GM19238 (cell line): ENCODE data around the gene NUAK1.

Source experiments
- DNase-seq: peaks from one replicate; pipeline ENCODE4 v3.0.0; 2011; ENCODE audit warnings: low spot score; ENCODE audit not compliant: insufficient read length

The NUAK1 gene

GRCh38 chr12:106063826-106064720 lies 74.7 kb downstream of the NUAK1 start:
- no peak for DNase-seq

DNA sequence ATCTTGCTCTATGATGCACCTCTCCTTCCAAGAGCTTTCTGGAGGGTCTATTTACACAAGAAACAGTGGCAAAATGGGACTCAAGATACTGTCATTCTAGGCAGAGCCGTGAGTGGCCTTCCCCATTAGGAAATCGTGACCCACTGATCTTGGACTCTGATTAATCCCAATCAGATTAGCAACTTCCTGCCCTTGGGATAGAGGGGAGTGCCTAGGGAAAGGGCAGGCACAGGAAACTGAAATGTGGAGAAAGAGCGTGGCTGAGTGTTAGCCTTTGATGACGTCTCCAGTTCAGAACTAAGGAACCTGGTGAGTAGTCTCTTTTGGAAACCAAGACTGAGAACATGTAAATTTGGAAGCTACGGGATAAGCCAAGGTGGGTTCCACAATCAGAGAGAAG lies 76.1 kb downstream of the NUAK1 start:
- no peak for DNase-seq

DNA sequence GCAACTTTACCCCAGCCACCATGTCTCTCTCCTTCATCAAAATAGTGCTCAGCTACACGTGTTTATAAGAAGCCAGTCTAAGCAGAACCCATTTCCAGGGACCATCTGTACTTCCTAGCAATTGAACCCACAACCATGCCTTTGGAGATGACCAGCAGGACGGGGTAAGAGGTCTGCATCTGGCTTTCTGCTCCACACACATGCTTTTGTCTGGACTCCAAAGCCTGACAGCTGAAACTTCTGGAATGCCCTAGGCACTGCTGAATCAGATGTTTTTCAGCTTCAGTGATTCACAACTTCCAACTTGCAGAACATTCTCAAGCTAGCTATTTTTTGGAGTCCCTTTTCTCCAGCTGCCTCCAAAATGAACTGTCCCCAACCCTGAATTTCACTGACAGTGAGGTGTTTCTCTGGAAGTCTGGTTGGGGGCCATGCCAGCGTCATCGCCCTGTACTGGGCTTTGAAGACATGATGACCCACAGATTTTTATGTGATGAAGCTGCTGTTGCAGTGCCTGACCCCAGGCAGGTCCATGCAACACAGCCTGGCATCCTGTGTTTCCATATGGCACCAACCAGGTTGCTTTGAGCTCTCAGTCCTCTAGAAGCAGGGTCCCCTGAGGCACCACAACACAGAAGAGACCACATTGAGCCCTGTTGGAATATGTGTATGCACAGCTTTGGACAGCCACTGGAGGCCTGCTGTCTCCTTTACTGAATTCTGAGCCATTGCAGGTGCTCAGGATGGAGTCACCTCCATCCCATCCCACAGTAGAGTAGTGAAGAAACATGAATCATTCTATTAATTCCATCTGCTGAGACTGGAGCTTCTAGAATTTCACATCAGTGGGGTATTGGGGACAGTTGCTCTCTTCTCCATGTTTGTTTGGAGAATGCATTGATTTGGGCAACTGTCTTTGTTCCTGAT lies 80.2 kb downstream of the NUAK1 start:
- no peak for DNase-seq

- no peak for DNase-seq
Observed at GRCh38 chr12:106054049-106054448, 84.7 kb downstream of the NUAK1 start.

GRCh38 chr12:106051853-106052531 lies 86.8 kb downstream of the NUAK1 start:
- no peak for DNase-seq

DNA sequence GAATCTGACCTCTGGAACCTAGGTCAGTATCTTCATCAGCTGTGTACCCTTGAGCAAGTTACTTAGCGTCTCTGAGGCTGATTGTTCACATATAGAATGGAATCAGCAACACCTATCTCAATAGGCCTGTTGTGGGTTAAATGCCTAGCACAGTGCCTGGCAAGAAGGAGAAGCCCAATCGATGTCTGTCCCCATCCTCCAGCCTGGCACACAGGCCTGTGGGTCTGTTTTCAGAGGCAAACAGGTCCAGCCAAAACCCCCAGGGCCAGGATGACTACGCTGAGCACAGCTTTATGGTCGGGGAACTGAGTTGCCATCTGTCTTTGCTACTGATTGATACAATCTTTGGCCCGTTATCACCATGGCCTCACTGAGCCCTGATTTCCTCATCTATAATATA lies 89.2 kb downstream of the NUAK1 start:
- no peak for DNase-seq

DNA sequence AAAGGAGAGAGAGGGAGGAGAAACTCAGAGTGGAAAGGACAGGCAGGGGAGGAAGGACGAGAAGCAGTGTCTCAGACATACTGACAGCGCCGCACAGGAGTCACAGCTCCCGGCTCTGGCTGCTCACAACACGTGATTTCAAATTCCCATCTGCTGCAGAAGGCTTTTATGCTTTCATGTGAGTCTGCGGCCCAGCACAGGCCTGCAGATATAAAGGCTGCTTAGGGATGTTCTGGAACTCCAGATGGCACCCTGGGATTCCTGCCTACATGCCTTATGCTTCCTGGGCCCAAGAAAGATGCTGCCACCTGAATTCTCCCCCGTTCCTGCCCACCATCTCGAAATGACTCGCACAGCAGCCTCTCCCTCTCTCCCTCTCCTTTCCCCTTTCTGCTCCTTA lies 89.6 kb downstream of the NUAK1 start:
- no peak for DNase-seq

- DNase-seq: no peak
Observed at GRCh38 chr12:106048676-106049075, 90.1 kb downstream of the NUAK1 start.

DNA sequence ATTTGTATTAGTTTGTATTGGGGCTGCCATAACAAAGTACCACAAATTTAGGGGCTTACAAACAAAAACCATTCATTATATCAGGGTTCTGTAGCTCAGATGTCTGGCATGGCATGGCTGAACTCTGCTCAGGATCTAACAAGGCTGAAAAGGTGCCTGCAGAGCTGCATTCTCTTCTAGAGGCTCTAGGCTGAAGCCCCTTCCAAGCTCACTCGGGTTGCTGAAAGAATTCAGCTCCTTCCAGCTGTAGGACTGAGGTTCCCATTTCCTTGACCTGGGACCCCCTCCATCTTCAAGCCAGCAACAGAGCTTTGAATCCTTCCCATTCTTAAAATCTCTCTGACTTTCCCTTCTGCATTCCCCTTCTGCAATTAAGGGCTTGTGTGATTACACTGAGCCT lies 90.7 kb downstream of the NUAK1 start:
- DNase-seq: no peak

- no peak for DNase-seq
Observed at GRCh38 chr12:106046947-106047346, 91.8 kb downstream of the NUAK1 start.

- no peak for DNase-seq
Observed at GRCh38 chr12:106046301-106046846, 92.4 kb downstream of the NUAK1 start.

GRCh38 chr12:106045251-106045674 lies 93.5 kb downstream of the NUAK1 start:
- no peak for DNase-seq

GRCh38 chr12:106044773-106045172 lies 94.0 kb downstream of the NUAK1 start:
- DNase-seq: no peak

DNA sequence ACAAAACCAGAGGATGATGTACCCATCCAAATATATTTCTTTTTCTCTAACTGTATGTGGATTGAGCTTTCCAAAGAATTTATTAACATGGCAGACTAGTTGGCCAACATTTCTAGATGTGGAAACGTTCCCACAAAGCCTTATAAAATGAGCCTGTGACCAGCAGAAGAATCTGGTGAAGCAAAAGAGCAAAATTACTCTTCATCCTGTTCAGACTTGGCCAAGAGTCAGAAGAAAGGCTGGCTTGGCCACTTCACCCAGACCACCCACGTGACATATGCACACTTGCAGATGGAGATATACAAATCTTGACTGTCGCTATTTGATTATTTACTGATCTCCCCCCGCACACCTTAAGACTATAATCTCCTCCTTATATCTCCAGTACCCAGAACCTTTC lies 96.7 kb downstream of the NUAK1 start:
- DNase-seq: no peak

DNA sequence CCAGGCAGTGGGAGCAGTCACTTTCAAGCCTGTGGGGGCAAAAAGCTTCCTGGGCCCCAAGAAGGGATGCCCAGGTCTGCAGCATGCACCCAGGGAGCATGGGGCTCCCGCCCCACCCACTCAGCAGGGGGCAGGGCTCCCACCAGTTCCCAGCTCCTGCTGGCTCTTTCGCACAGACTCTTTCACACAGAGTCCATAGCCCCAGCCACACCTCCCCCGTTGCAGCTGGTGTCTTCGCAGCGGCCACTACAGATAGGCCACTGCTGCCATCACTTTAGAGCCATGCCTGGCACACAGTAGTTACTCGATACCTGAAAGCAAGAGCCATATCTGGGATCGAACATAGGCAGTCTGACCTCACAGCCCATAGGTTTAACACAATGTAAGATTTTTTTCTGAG lies 98.2 kb downstream of the NUAK1 start:
- no peak for DNase-seq

DNA sequence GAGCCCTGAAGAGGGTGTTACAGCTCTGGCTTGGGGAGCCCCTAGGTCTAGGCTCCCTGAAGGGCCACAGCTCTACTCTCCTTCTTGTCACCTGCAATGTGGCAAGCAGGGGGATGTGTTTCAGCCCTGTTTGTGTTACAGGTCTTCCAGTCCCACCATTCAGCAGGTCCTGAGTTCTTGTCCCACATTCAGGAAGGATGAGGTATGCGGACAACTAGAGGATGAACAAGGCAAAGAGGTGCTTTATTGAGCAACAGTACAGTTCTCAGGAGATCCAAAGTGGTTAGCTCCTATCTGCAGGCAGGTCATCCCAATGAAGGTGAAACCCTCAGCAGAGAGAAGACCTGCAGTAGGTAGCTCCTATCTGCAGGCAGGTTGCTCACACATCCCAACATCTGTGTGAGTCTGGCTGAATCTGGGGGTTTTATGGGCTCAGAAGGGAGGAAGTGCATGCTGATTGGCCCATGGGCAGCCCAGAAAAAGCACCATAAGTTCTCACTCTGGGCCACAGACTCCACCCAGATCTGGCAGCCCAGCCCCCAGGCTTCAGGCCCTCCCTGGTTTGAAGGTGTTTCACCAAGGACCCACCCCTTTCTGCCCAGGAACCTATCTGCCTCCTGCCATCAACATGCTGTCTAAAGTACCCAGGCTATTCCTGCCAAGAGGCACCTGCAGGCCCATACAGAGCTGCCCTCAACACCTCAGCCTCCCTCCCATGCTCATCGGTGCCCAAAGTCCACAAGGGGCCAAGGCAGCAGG lies 98.9 kb downstream of the NUAK1 start:
- DNase-seq: no peak

DNA sequence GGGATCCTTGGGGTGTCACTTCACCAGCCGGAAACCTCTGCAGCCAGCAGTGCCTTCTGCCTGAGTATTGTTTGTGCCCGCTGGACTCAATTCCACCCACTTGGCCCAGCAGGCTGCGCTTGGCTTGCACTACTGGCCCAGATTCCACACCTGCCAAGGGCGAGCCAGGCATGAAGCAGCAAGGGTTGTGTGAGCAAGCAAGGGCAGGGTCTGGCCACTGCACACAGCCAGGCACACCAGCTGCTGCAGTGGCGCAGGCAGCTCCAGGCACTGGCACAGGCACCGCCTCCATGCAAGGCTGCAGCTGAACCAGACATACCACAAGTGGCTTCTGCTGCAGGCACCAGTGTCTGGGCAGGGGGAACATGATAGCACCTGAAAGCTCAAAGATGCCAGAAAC lies 99.5 kb downstream of the NUAK1 start:
- DNase-seq: no peak

DNA sequence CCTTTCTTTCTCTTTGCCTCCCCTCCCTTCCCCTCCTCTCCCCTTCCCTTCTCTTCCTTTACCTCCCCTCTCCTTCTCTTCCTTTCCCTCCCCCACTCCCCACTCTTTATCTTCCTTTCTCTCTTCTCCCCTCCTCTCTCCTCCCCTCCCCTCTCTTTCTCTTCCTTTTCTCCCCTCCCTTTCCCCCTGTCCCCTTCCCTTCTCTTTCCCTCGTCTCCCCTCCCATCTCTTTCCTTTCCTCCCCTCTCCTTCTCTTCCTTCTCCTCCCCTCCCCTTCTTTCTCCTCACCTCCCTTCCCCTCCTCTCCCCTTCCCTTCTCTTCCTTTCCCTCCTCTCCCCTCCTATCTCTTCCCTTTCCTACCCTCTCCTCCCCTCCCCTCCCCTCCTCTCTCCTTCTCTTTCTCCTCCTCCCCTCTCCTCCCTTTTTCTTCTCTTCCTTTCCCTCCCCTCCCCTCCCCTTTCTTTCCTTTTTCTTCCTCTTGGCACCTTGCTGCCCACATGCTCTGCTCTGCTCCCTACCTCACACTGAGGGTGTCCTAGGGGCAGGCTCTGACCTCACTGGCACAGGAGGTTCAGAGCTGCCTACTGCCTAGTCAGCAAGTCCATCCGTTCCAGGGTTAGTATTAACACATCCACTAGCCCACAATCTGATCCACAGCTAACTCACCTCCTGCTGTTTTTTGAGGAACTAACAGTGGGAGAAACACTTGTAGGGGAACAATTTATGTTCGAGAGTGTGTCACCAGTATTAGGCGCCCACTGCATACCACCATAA lies 101.0 kb downstream of the NUAK1 start:
- DNase-seq: no peak

GRCh38 chr12:106035421-106035820 lies 103.3 kb downstream of the NUAK1 start:
- DNase-seq: no peak

DNA sequence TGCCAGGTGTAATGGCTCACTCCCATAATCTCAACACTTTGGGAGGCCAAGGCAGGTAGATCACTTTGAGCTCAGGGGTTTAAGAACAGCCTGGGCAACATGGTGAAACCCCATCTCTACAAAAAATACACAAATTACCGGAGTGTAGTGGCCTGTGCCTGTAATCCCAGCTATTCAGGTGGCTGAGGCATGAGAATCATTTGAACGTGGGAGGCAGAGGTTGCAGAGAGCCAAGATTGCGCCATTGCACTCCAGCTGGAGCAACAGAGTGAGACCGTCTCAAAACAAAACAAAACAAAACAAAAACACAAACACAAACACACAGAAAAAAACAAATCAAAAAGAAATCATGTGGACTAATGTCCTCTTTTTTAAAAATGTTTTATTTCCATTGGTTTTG lies 104.4 kb downstream of the NUAK1 start:
- DNase-seq: no peak
